ENCODE results near the gene SFMBT1.
A peak's percentile ranks its signal among the peaks of the same experiment; 100 is the strongest.

The SFMBT1 gene

GRCh38 chr3:52915294-52915693, 130.6 kb downstream of the SFMBT1 start:
- no peak for DNase-seq

GRCh38 chr3:52912885-52913731, 132.8 kb downstream of the SFMBT1 start:
- DNase-seq: no peak

GRCh38 chr3:52910823-52911222, 135.1 kb downstream of the SFMBT1 start:
- DNase-seq: no peak

GRCh38 chr3:52907497-52907896, 138.4 kb downstream of the SFMBT1 start:
- DNase-seq: no peak

- DNase-seq: no peak
These were observed 141.3 kb downstream of the SFMBT1 start for GRCh38 chr3:52904552-52904951.

- DNase-seq: no peak
These were observed 141.9 kb downstream of the SFMBT1 start for GRCh38 chr3:52904000-52904399.

GRCh38 chr3:52897130-52898122, 148.4 kb downstream of the SFMBT1 start, which contains the start of gene STIMATE:
Gene STIMATE, minus strand, starts transcription at chr3:52897548. Its CDS starts 98 bp downstream, at chr3:52897450.
- DNase-seq: peak; percentile 96

GRCh38 chr3:52896613-52897012, 149.3 kb downstream of the SFMBT1 start:
- no peak for DNase-seq

- DNase-seq: no peak
These were observed 149.7 kb downstream of the SFMBT1 start for GRCh38 chr3:52896151-52896550.

GRCh38 chr3:52895418-52895817, 150.5 kb downstream of the SFMBT1 start:
- peak; percentile 66 for DNase-seq

GRCh38 chr3:52894756-52895155, 151.1 kb downstream of the SFMBT1 start:
- DNase-seq: no peak

- no peak for DNase-seq
These were observed 152.2 kb downstream of the SFMBT1 start for GRCh38 chr3:52893723-52894122.

GRCh38 chr3:52892625-52893311, 153.1 kb downstream of the SFMBT1 start:
- peak; percentile 82 for DNase-seq

- no peak for DNase-seq
These were observed 153.6 kb downstream of the SFMBT1 start for GRCh38 chr3:52892290-52892624.

- no peak for DNase-seq
These were observed 154.2 kb downstream of the SFMBT1 start for GRCh38 chr3:52891615-52892081.

- DNase-seq: peak; percentile 80
These were observed 154.7 kb downstream of the SFMBT1 start for GRCh38 chr3:52891164-52891563.

- peak; percentile 81 for DNase-seq
These were observed 155.1 kb downstream of the SFMBT1 start for GRCh38 chr3:52890735-52891134.

GRCh38 chr3:52889901-52890300, 156.0 kb downstream of the SFMBT1 start:
- DNase-seq: no peak

- DNase-seq: no peak
These were observed 158.7 kb downstream of the SFMBT1 start for GRCh38 chr3:52887166-52887565.

- no peak for DNase-seq
These were observed 159.7 kb downstream of the SFMBT1 start for GRCh38 chr3:52886049-52886730.

- no peak for DNase-seq
These were observed 163.5 kb downstream of the SFMBT1 start for GRCh38 chr3:52882377-52882776.

GRCh38 chr3:52881871-52882270, 164.0 kb downstream of the SFMBT1 start:
- no peak for DNase-seq
